ENCODE data around the gene PIK3CB. TPM values are rescaled to one million over a fixed set of nuclear protein-coding genes. Genes with fewer than 3 reads are reported as not detected.

PIK3CB gene
- total and polyA plus RNA-seq, 2 of the 8 experiments (the other 6 are each of a cell fraction or from before 2014, with no cell fraction given) = 8.3 to 35.2 TPM

DNA sequence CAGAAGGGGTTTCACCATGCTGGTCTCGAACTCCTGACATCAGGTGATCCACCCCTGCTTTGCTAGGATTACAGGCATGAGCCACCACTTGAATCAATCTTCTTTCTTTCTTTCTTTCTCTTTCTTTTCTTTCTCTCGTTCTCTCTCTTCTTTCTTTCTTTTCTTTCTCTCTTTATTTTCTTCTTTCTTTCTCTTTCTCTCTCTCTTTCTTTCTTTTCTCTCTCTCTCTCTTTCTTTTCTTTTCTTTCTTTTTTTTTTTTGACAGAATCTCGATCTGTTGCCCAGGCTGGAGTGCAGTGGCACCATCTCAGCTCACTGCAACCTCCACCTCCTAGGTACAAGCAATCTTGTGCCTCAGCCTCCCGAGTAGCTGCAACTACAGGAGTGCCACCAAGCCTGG is 37.9 kb upstream of the PIK3CB start (continued):
- TF ChIP-seq NANOG (IDR thresholded peaks at IDR 0.05; ENCODE audit: insufficient read depth, low read depth, low read length, poor library complexity, severe bottlenecking) = no peak
- TF ChIP-seq GABPA (IDR thresholded peaks at IDR 0.05; ENCODE audit: borderline replicate concordance, insufficient read depth, low read length) = no peak
